ENCODE data around the gene NRG4. TPM values are rescaled to one million over a fixed set of nuclear protein-coding genes. Genes with fewer than 3 reads are reported as not detected.
A peak's percentile ranks its signal among the peaks of the same experiment; 100 is the strongest.
"Not testable (repeated sequence)": the region's sequence is repeated elsewhere in the genome, so short reads cannot be mapped to it uniquely, and the experiment has no call there.

Gene NRG4
- total and polyA plus RNA-seq, 4 experiments from 2014 or later = not detected

DNA sequence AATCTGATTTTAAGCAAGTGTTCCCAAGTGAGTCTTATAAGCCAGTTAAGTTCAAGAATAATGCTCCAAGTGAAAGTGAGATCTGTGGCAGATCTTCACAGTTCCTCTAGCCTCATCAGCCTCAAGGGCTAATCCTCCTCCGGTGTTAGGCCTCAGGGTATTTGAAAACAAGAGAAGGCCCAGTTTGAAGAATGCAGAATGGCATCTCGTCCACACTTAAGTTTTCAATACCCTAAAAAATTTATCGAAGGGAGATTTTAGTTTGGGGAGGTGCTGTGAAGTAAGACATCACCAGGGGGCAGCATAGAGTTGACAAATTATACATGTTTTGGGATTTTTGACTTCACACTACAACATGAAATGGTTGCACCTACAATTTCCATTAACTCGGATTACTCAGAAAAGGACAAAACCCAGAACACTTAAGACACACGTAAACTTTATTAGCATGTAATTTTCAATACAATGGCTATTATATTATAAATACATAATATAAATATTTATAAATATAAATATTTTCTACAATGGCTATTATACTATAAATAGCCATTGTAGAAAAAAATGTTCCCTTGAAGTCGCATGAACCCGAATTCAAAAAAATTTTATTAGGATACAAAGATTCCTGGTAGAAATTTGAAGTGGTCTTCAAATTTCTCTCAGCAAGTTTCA, 45.2 kb upstream of the NRG4 start:
- CTCF ChIA-PET (ENCODE audit: partially characterized antibody) = interaction anchor here (0.9 to 7.0 kb wide), 11 partner anchors 7 to 1486 kb away, joined by 3 to 99 read pairs (median 5); no protein-coding TSS in a partner anchor
- Mint-ChIP-seq H3K9me3 (no peaks in the 10 kb centered on the region), H3K36me3 (no peaks in the 10 kb centered on the region), H3K4me3 (peak overlapping the region in 6 of 8 donors; percentile 32 to 59 (median 48)), H3K27ac (no peak overlapping the region), H3K27me3 (peaks cover 37 to 47% of the 10 kb centered on the region in 2 donors), H3K4me1 (peaks cover 5 to 27% (median 16%) of the 10 kb centered on the region in 4 donors)
- POLR2A ChIA-PET (ENCODE audit: partially characterized antibody) = no interaction called here
- peak in 4 of 5 donors; percentile 33 to 41 (median 34) for DNase-seq
- Histone ChIP-seq H3K9me3 (ENCODE audit: control insufficient read depth in 1 of 2, low read length in 2 of 2) (no peaks in the 10 kb centered on the region), H3K4me1 (ENCODE audit: insufficient read depth, low read length) (peaks cover 24% of the 10 kb centered on the region), H3K27ac (ENCODE audit: low read depth, low read length) (no peak overlapping the region), H3K4me3 (ENCODE audit: low read length in 2 of 2) (no peak overlapping the region), H3K36me3 (ENCODE audit: insufficient read depth, low read length) (no peaks in the 10 kb centered on the region), H3K27me3 (ENCODE audit: insufficient read depth, low read length) (peaks cover 29% of the 10 kb centered on the region)
- intact Hi-C loops (cut with micrococcal nuclease) = loop anchor here (1.0 to 5.0 kb wide), 2 partner anchors 82 to 95 kb away; no protein-coding TSS in a partner anchor

DNA sequence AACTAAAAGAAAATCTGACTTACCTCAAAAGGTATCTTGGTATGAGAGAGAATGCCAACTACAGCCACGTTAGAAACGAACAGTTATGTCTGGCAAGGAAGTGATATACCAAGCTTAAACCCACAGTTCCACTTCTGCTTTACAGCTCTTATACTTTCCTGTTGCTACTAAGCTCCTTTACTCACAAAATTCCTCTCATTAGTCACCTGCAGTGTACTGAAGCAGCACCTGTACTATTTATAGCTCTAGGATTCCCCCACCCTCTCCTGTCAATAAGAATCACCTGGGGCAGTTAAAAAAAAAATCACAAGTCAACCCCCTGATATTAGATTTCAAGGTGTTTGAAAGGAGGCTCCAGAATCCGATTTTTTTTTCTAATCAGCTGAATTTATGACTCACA, 44.7 kb upstream of the NRG4 start:
- peaks cover 26% of the 10 kb centered on the region for H3K27me3 ChIP-seq (ENCODE audit: insufficient read depth, low read length)
- no peak overlapping the region for H3K4me3 ChIP-seq (ENCODE audit: low read length in 2 of 2)
- Mint-ChIP-seq H3K27me3 (peaks cover 33 to 44% of the 10 kb centered on the region in 2 donors), H3K36me3 (no peaks in the 10 kb centered on the region), H3K4me1 (peaks cover 5 to 27% (median 16%) of the 10 kb centered on the region in 4 donors), H3K4me3 (peak overlapping the region in 5 of 8 donors; percentile 14 to 53 (median 43)), H3K27ac (no peak overlapping the region), H3K9me3 (no peaks in the 10 kb centered on the region)
- peaks cover 24% of the 10 kb centered on the region for H3K4me1 ChIP-seq (ENCODE audit: insufficient read depth, low read length)
- intact Hi-C loops (cut with micrococcal nuclease) = loop anchor here (1.0 to 5.0 kb wide), 2 partner anchors 82 to 95 kb away; no protein-coding TSS in a partner anchor
- no peak overlapping the region for H3K27ac ChIP-seq (ENCODE audit: low read depth, low read length)
- H3K9me3 ChIP-seq (ENCODE audit: control insufficient read depth in 1 of 2, low read length in 2 of 2) = no peaks in the 10 kb centered on the region
- no peak for DNase-seq
- ChIA-PET POLR2A (ENCODE audit: partially characterized antibody) (interaction anchor here (0.7 kb wide), 1 partner anchor 8 kb away, joined by 3 read pairs; no protein-coding TSS in a partner anchor), CTCF (ENCODE audit: partially characterized antibody) (interaction anchor here (0.9 to 7.0 kb wide), 8 partner anchors 8 to 1487 kb away, joined by 3 to 99 read pairs (median 6); no protein-coding TSS in a partner anchor)
- H3K36me3 ChIP-seq (ENCODE audit: insufficient read depth, low read length) = no peaks in the 10 kb centered on the region

DNA sequence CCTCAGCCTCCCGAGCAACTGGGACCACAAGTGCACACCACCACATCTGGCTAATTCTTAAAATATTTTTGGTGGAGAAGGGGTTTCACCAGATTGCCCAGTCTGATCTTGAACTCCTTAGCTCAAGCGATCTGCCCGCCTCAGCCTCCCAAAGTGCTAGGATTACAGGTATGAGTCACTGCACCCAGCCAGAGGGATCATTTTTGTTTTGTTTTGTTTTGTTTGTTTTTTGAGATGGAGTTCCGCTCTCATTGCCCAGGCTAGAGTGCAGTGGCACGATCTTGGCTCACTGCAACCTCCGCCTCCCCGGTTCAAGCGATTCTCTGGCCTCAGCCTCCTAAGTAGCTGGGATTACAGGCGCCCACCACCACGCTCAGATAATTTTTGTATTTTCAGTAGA, 42.0 kb upstream of the NRG4 start:
- intact Hi-C loops (cut with micrococcal nuclease); H3K4me3 ChIP-seq (ENCODE audit: low read length in 2 of 2); H3K27ac Mint-ChIP-seq; H3K4me3 Mint-ChIP-seq; POLR2A ChIA-PET (ENCODE audit: partially characterized antibody); H3K9me3 ChIP-seq (ENCODE audit: control insufficient read depth in 1 of 2, low read length in 2 of 2); DNase-seq; H3K36me3 ChIP-seq (ENCODE audit: insufficient read depth, low read length); H3K9me3 Mint-ChIP-seq; H3K36me3 Mint-ChIP-seq; H3K27ac ChIP-seq (ENCODE audit: low read depth, low read length): not testable (repeated sequence)
- Mint-ChIP-seq H3K4me1 (peaks cover 3 to 18% (median 12%) of the 10 kb centered on the region in 4 donors), H3K27me3 (peaks cover 23 to 36% of the 10 kb centered on the region in 2 donors)
- Histone ChIP-seq H3K27me3 (ENCODE audit: insufficient read depth, low read length) (peaks cover 14% of the 10 kb centered on the region), H3K4me1 (ENCODE audit: insufficient read depth, low read length) (peaks cover 14% of the 10 kb centered on the region)
- CTCF ChIA-PET (ENCODE audit: partially characterized antibody) = interaction anchor here (1.5 kb wide), 1 partner anchor 85 kb away, joined by 4 read pairs; no protein-coding TSS in a partner anchor

DNA sequence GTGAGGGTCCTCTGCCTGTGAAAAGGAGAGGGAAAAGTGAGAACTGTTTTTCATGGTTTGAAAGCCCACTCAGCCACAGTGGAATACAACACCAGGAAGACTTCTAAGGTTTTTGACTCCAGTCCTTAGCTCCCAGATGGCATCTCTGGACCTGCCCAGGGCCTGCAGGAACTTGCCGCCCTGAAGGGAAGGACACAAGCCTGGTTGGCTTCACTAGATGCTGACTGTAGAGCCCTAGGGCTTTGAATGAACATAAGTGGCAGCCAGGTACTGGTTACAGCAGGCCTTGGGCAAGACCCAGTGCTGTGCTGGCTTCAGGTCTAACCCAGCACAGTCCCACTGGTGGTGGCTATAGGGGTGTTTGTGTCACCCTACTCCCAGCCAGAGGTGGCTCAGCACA, 26.3 kb upstream of the NRG4 start:
- Mint-ChIP-seq H3K4me1 (no peaks in the 10 kb centered on the region), H3K27me3 (peaks cover 26 to 27% of the 10 kb centered on the region in 2 donors), H3K9me3 (peaks cover 8 to 44% (median 37%) of the 10 kb centered on the region in 8 donors), H3K36me3 (peaks cover under 1 to 2% of the 10 kb centered on the region in 2 donors), H3K4me3 (no peak overlapping the region), H3K27ac (no peak overlapping the region)
- H3K4me3 ChIP-seq (ENCODE audit: low read length in 2 of 2) = no peak overlapping the region
- ChIA-PET CTCF (ENCODE audit: partially characterized antibody) (no interaction called here), POLR2A (ENCODE audit: partially characterized antibody) (no interaction called here)
- H3K27ac ChIP-seq (ENCODE audit: low read depth, low read length) = no peak overlapping the region
- no peak for DNase-seq
- no peaks in the 10 kb centered on the region for H3K27me3 ChIP-seq (ENCODE audit: insufficient read depth, low read length)
- no peaks in the 10 kb centered on the region for H3K36me3 ChIP-seq (ENCODE audit: insufficient read depth, low read length)
- intact Hi-C loops (cut with micrococcal nuclease) = no loop called here
- no peaks in the 10 kb centered on the region for H3K9me3 ChIP-seq (ENCODE audit: control insufficient read depth in 1 of 2, low read length in 2 of 2)
- no peaks in the 10 kb centered on the region for H3K4me1 ChIP-seq (ENCODE audit: insufficient read depth, low read length)

DNA sequence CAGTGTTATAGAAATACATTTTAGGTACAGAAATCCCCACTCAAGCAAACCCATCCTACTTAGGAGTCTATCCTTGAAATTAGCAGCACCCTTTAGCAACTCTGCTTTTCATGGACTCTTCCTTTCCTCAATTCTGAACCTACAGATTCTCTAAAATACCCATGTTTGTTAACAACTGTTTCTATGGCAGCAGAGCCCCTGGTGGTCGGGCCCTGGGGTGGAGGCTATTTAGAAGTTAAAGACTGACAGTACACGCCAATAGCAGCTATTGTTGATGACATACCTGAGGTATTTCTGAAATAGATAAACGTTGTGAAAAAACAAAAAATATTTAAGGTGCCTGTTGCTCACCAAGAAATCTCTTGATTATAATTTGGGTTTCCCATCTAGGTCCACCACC, 23.4 kb upstream of the NRG4 start:
- H3K9me3 ChIP-seq (ENCODE audit: control insufficient read depth in 1 of 2, low read length in 2 of 2) = no peaks in the 10 kb centered on the region
- POLR2A ChIA-PET (ENCODE audit: partially characterized antibody) = no interaction called here
- no peaks in the 10 kb centered on the region for H3K36me3 ChIP-seq (ENCODE audit: insufficient read depth, low read length)
- intact Hi-C loops (cut with micrococcal nuclease) = no loop called here
- Mint-ChIP-seq H3K4me3 (no peak overlapping the region), H3K4me1 (no peaks in the 10 kb centered on the region), H3K9me3 (peaks cover 0 to 20% (median 13%) of the 10 kb centered on the region in 8 donors), H3K27me3 (peaks cover 14 to 16% of the 10 kb centered on the region in 2 donors), H3K36me3 (peaks cover 0 to 2% of the 10 kb centered on the region in 2 donors), H3K27ac (no peak overlapping the region)
- no peak overlapping the region for H3K27ac ChIP-seq (ENCODE audit: low read depth, low read length)
- H3K4me1 ChIP-seq (ENCODE audit: insufficient read depth, low read length) = no peaks in the 10 kb centered on the region
- H3K27me3 ChIP-seq (ENCODE audit: insufficient read depth, low read length) = no peaks in the 10 kb centered on the region
- CTCF ChIA-PET (ENCODE audit: partially characterized antibody) = no interaction called here
- no peak overlapping the region for H3K4me3 ChIP-seq (ENCODE audit: low read length in 2 of 2)
- no peak for DNase-seq

DNA sequence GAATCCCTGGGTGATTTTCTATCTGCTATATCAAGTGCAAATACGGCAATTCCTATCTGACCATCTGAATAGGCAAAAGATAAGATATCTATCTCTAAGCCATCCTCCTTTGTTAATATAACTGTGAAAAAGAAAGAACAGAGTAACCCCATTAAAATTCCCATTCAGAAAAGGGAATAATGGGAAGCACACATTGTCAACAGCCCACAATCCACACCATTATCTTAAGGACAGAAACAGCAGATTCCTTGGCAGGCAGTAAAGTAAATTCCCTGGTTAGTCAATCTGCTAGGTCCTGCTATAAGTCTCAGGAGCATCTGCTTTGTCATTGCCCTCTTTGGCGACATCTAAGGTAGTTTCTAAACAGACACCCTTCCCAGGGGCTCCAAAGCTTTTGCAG, 21.9 kb upstream of the NRG4 start:
- no peak overlapping the region for H3K27ac Mint-ChIP-seq
- H3K9me3 Mint-ChIP-seq = peaks cover 0 to 6% (median 4%) of the 10 kb centered on the region in 8 donors
- H3K36me3 Mint-ChIP-seq = no peaks in the 10 kb centered on the region
- CTCF ChIA-PET (ENCODE audit: partially characterized antibody) = no interaction called here
- Histone ChIP-seq H3K27me3 (ENCODE audit: insufficient read depth, low read length) (no peaks in the 10 kb centered on the region), H3K4me3 (ENCODE audit: low read length in 2 of 2) (no peak overlapping the region), H3K4me1 (ENCODE audit: insufficient read depth, low read length) (no peaks in the 10 kb centered on the region), H3K9me3 (ENCODE audit: control insufficient read depth in 1 of 2, low read length in 2 of 2) (no peaks in the 10 kb centered on the region), H3K27ac (ENCODE audit: low read depth, low read length) (no peak overlapping the region), H3K36me3 (ENCODE audit: insufficient read depth, low read length) (no peaks in the 10 kb centered on the region)
- intact Hi-C loops (cut with micrococcal nuclease) = no loop called here
- H3K4me1 Mint-ChIP-seq = no peaks in the 10 kb centered on the region
- peaks cover 7 to 12% of the 10 kb centered on the region in 2 donors for H3K27me3 Mint-ChIP-seq
- DNase-seq = no peak
- POLR2A ChIA-PET (ENCODE audit: partially characterized antibody) = no interaction called here
- no peak overlapping the region for H3K4me3 Mint-ChIP-seq

DNA sequence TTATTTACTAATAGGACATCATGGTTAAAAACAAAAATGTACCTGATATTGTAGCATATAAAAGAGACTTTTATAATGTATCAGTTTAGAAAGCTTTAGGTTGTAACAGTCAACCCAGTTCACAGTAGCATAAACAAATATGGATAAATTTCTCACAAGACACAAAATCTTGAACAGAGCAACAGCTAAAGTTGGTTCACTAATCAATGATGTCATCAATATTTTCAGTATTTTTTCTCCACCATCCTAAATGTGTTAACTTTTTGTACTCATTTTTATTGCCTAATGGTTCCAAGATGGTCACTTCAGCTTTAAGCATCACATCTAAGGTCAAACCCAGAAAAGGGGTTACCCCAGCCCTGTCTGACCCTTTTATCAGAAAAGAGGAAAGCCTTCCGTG, 21.2 kb upstream of the NRG4 start:
- H3K9me3 Mint-ChIP-seq = peaks cover 0 to 2% (median 0%) of the 10 kb centered on the region in 8 donors
- CTCF ChIA-PET (ENCODE audit: partially characterized antibody) = no interaction called here

More for the DNA sequence above, 21.2 kb upstream of the NRG4 start:
- intact Hi-C loops (cut with micrococcal nuclease) = no loop called here
- Histone ChIP-seq H3K27me3 (ENCODE audit: insufficient read depth, low read length) (no peaks in the 10 kb centered on the region), H3K36me3 (ENCODE audit: insufficient read depth, low read length) (no peaks in the 10 kb centered on the region), H3K4me1 (ENCODE audit: insufficient read depth, low read length) (no peaks in the 10 kb centered on the region), H3K4me3 (ENCODE audit: low read length in 2 of 2) (no peak overlapping the region), H3K27ac (ENCODE audit: low read depth, low read length) (no peak overlapping the region), H3K9me3 (ENCODE audit: control insufficient read depth in 1 of 2, low read length in 2 of 2) (no peaks in the 10 kb centered on the region)
- Mint-ChIP-seq H3K4me3 (no peak overlapping the region), H3K27ac (no peak overlapping the region), H3K27me3 (peaks cover 7 to 10% of the 10 kb centered on the region in 2 donors), H3K4me1 (no peaks in the 10 kb centered on the region), H3K36me3 (no peaks in the 10 kb centered on the region)
- DNase-seq = no peak
- POLR2A ChIA-PET (ENCODE audit: partially characterized antibody) = no interaction called here

Measured in CD4-positive, alpha-beta memory T cell (primary cell).